NOMO-1 treated with dmso at 0.1 percent for 144 hours (cell line): ENCODE results near the gene CASP6.

Experiments used
- DNase-seq: peaks from one replicate; lab custom pipeline; 2025; ENCODE audit not compliant: unreplicated experiment; lab: John Stamatoyannopoulos, UW

The CASP6 gene

GRCh38 chr4:109673303-109673702 lies 29.9 kb downstream of the CASP6 start:
- DNase-seq, result no peak

- DNase-seq, result no peak
Observed at GRCh38 chr4:109672169-109672930, 30.9 kb downstream of the CASP6 start.

GRCh38 chr4:109671350-109671749 lies 31.9 kb downstream of the CASP6 start:
- DNase-seq, result no peak

DNA sequence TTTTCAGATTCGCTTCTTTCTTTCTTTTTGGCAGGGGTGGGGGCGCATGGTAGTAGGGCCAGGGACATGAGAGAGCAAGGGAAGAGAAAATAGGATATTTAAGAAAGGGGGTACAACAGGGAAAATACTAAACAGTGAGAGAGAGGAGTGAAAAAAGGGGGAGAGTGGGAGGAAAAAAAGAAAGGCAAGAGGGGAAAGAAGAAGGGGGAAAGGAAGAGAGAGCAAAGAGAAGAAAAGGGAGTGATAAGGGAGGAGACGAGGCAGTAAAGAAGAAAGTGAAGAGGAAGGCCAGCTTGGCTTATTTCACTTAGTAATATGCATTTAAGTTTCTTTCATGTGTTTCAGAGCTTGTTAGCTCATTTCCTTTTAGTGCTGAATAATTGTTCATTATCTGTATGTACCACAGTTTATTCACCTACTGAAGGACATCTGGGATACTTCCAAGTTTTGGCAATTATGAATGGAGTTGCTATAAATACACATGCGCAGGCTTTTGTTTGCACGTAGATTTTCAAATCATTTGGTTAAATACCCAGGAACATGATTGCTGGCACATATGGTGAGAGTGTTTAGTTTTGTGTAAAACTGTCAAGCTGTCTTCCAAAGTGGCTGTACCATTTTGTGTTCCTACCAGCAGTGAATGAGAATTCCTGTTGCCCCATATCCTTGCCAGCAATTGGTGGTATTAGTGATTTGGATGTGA lies 37.3 kb downstream of the CASP6 start:
- no peak for DNase-seq

DNA sequence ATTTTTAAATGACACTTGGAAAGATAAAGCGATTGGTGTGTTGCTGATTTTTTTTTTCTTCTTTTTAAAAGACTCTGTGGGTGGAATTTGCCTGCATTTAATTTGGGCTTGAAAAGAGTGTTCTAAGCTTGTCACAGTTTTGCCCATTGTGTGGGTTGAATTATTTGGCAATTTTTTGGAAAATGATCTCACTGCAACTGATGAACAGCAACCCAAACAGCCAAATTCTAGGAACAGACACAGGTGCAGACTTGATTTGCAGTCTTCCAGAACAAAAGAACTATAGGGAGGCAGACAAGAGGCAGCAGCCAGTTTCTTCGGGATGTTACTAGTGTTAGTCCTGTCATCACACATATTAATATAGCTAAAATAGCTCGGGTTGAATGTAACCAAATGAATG lies 40.5 kb downstream of the CASP6 start:
- no peak for DNase-seq

DNA sequence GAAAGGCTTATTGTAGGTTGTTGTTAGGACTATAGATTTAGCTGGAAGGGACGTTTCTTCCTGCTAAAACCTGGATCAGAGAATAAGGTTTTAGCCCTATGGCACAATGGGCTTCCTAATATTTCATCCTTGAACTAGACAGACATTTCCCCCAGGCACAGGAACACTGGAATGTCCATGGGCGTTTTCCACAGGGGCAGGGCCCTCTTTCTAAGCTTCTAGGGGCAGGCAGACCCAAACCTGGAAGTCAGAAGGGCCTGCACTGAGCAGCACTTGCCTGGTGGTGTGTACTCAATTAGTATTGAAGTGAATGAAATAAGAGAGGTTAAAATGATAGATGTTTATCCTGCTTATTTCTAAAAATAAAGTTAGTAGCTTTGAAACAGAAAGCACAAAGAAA lies 41.1 kb downstream of the CASP6 start:
- no peak for DNase-seq

- DNase-seq, result no peak
Observed at GRCh38 chr4:109658871-109659410, 44.3 kb downstream of the CASP6 start.

GRCh38 chr4:109657854-109658418 lies 45.3 kb downstream of the CASP6 start:
- DNase-seq, result no peak

GRCh38 chr4:109655396-109655795 lies 47.8 kb downstream of the CASP6 start:
- DNase-seq, result no peak

DNA sequence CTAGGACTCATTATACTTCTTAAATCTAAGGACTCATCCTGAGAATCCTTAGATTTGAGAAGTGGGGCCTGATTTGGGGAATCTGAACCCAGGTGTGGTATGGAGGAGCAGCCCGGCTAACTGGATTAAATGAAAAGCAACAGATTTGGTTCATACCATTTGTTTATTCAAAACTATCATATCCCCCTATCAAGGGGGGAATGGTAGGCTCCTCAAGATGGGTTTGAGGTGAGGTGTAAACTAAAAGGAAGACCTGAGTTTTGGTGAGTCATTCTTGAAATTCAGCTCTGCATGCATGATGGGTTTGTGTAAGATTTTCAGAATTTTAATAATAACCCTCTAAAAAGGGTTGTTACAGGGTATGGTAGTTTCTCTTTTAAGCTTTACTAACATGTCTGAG lies 53.4 kb downstream of the CASP6 start:
- DNase-seq, result no peak

GRCh38 chr4:109648997-109649575 lies 54.2 kb downstream of the CASP6 start:
- no peak for DNase-seq

DNA sequence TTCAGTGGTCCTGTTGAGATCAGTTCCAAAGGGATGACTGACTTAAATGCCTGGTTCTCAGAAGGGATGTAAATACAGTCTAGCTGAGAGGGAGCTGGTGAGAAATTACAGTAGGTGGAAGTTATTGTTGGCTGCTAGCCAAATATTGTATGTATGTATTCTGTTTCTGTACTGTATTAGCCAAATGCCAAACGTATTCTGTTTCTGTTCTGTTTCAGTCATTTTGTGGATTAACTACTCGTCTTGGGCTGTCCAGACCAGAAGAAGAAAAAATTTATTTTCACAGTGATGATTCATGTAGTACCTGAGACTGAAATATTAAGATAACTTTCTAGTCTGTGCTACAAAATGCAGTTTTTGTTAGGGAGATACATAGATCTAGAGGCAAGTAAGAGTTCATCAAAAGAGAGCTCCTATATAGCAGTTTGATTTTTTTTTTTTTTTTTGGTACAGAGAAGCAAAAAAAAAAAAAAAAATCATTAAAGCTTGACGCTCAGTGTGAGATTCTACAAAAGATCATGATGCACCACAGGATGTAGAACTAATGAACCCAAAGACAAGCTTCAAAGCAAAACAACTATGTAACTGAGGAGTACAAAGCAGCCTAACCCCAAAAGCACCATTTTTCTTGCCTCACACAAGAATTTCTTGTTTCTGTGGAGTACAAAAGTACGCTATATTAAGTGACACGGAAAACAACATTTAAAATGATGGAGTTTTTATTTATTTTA lies 54.8 kb downstream of the CASP6 start:
- DNase-seq, result no peak

DNA sequence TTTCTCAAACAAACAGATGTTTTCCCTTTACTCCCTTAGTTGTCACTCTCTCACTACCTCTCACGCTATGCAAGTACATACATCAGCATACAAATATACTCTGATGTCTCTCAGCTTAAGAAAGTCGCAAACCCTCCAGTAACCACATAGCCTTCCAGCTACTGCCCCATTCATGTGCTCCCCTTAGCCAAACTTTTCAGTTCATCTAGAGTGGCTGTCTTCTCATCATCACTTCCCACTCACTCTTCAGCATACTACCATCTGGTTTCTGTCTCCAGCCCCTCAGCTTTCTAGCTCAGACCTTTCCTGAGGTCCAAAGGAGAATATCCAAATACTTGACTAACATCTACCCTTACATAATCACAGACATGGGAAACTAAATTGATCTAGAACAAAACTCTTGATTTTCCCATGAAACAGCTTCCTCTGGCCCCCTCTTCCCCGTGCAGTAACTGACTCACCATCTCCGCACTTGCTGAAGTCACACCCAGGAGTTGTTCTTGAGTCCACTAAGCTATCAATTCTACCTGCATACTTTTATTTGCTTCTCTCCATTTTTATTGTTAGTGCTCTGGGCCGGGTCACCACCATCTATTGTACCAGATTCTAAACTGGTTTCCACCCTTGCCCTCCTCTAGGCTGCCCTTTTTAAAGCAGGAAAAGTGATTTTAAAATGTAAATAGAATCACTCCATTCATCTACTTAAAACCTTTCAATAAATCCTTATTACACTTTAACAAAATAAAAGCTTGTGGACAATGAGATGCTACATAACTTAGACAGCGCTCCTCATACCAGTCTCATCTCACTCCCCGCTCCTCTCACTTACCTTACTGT lies 57.2 kb downstream of the CASP6 start:
- no peak for DNase-seq

DNA sequence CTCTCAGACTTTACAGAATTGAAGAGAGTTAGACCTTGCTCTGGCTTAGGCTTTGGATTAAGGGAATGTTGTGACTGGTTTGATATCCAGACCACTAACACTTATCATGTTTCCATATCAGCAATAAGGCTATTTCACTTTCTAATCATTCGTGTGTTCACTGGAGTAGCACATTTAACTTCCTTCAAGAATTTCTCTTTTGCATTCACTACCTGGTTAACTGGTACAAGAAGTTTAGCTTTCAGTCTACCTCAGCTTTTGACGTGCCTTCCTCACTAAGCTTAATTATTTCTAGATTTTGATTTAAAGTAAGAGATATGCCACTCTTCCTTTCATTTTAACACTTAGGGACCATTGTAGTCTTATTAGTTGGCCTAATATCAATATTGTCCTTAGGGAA lies 62.6 kb downstream of the CASP6 start:
- DNase-seq, result no peak
